Esophagus squamous epithelium (tissue), 5 donors: ENCODE results near the gene BMP8A. TPM values are rescaled to one million over a fixed set of nuclear protein-coding genes. Genes with fewer than 3 reads are reported as not detected.
"Not testable (repeated sequence)": the region's sequence is repeated elsewhere in the genome, so short reads cannot be mapped to it uniquely, and the experiment has no call there.

Experiments
- DNase-seq: peaks from one replicate; lab custom pipeline; 2025; lab: John Stamatoyannopoulos, UW
- H3K27ac ChIP-seq, 4 donors: fragments of 200-600 bp; sonication (generic); one replicate each; pipeline ENCODE4 v1.5.1; 2016 to 2019; ENCODE audit warnings: mild to moderate bottlenecking in 1 of 4
- H3K27me3 ChIP-seq, 4 donors: fragments of 200-600 bp; sonication (generic); 1 replicate in 3 of 4; 2 replicates in 1 of 4; pipeline versions ENCODE4 v1.5.1 to v1.6.0; 2017 to 2021; ENCODE audit warnings: antibody characterized with exemption in 1 of 4
- H3K36me3 ChIP-seq, 3 donors: fragments of 200-600 bp; sonication (generic); one replicate each; pipeline ENCODE4 v1.5.1; 2016 to 2019
- H3K4me1 ChIP-seq, 3 donors: fragments of 200-600 bp; sonication (generic); one replicate each; pipeline ENCODE4 v1.5.1; 2017 to 2019
- H3K4me3 ChIP-seq, 4 donors: fragments of 200-600 bp; sonication (generic); 1 replicate in 3 of 4; 2 replicates in 1 of 4; pipeline ENCODE4 v1.5.1; 2016 to 2019; ENCODE audit warnings: mild to moderate bottlenecking in 2 of 4, moderate library complexity in 1 of 4
- H3K9me3 ChIP-seq, 3 donors: fragments of 200-600 bp; sonication (generic); one replicate each; pipeline ENCODE4 v1.5.1; 2016 to 2019
- CTCF ChIP-seq, 6 experiments: fragments of 450-650 bp in 4 of 6; fragments of 200-600 bp in 2 of 6; sonication (generic) in 2 of 6; IDR thresholded peaks; one replicate each; pipeline ENCODE4 v1.5.1; 2016 to 2019; ENCODE audit warnings: antibody characterized with exemption in 6 of 6, mild to moderate bottlenecking in 4 of 6, moderate library complexity in 4 of 6
- POLR2A ChIP-seq, 4 donors: fragments of 450-650 bp; IDR thresholded peaks; one replicate each; pipeline ENCODE4 v1.6.1; 2017; ENCODE audit warnings: antibody characterized with exemption in 4 of 4, mild to moderate bottlenecking in 4 of 4, moderate library complexity in 3 of 4
- WGBS, 2 donors: methylation state at CpG; one replicate each; pipeline ENCODE4 v1.1.5; 2018; 5-methylcytosine and 5-hydroxymethylcytosine counted together
- intact Hi-C: fragments of 100-400 bp; cut with DNase I; formaldehyde crosslinking; loops from one replicate; pipeline ENCODE4 v1.15.0; 2022
- total RNA-seq, 4 donors: library from RNA; depleted of rRNA; stranded (reverse); fragments of >200 nt; gene quantifications; one replicate each; pipeline ENCODE4 v1.1.0, GENCODE V29; 2016
- donor health status: DM: yes; HTN: yes; CAD: no.

The BMP8A gene
- total RNA-seq, 4 donors from 2014 or later = 0.13 to 0.38 TPM; not detected in 2

- WGBS, 2 donors = 80% methylated on average over 1 of the region's 1 CpG
- Histone ChIP-seq H3K4me1 (peaks cover 0 to 3% (median 0%) of the 10 kb centered on the region in 3 donors), H3K27me3 (no peaks in the 10 kb centered on the region), H3K36me3 (peaks cover 16 to 100% (median 47%) of the 10 kb centered on the region in 3 donors), H3K4me3 (no peak overlapping the region), H3K27ac (no peak overlapping the region), H3K9me3 (no peaks in the 10 kb centered on the region)
- intact Hi-C loops = no loop called here
- no peak for DNase-seq
- TF ChIP-seq POLR2A (IDR thresholded peaks at IDR 0.05) = no peak
Measured at GRCh38 chr1:39462074-39462473, 29.4 kb upstream of the BMP8A start.

- no peak overlapping the region for H3K4me3 ChIP-seq
- H3K36me3 ChIP-seq = peaks cover 13 to 98% (median 45%) of the 10 kb centered on the region in 3 donors
- DNase-seq = no peak
- TF ChIP-seq CTCF (IDR thresholded peaks at IDR 0.05) (no peak), POLR2A (IDR thresholded peaks at IDR 0.05) (no peak)
- H3K9me3 ChIP-seq = no peaks in the 10 kb centered on the region
- intact Hi-C loops = no loop called here
- H3K27me3 ChIP-seq = no peaks in the 10 kb centered on the region
- WGBS, 2 donors = 73 to 89% methylated on average over 3 of the region's 3 CpGs
- peak overlapping the region in 1 of 4 donors; percentile 44 for H3K27ac ChIP-seq
- H3K4me1 ChIP-seq = peaks cover 0 to 10% (median 3%) of the 10 kb centered on the region in 3 donors
Measured at GRCh38 chr1:39466413-39467107, 24.9 kb upstream of the BMP8A start.

GRCh38 chr1:39467108-39467720 is 24.2 kb upstream of the BMP8A start:
- H3K4me3 ChIP-seq, H3K27me3 ChIP-seq, H3K9me3 ChIP-seq, DNase-seq, intact Hi-C loops: not testable (repeated sequence)
- Histone ChIP-seq H3K27ac (peak overlapping the region in 1 of 4 donors; percentile 44), H3K36me3 (peaks cover 13 to 98% (median 44%) of the 10 kb centered on the region in 3 donors), H3K4me1 (peaks cover 0 to 10% (median 3%) of the 10 kb centered on the region in 3 donors)
- 59 to 80% methylated on average over 10 to 16 of the region's 16 CpGs for WGBS, 2 donors

GRCh38 chr1:39469150-39469549 is 22.3 kb upstream of the BMP8A start:
- H3K9me3 ChIP-seq = no peaks in the 10 kb centered on the region
- peaks cover 13 to 98% (median 39%) of the 10 kb centered on the region in 3 donors for H3K36me3 ChIP-seq
- TF ChIP-seq POLR2A (IDR thresholded peaks at IDR 0.05) = no peak
- no peak for TF ChIP-seq CTCF (IDR thresholded peaks at IDR 0.05)
- H3K4me3 ChIP-seq = no peak overlapping the region
- 77 to 87% methylated on average over 3 of the region's 3 CpGs for WGBS, 2 donors
- DNase-seq = no peak
- intact Hi-C loops = no loop called here
- peaks cover 0 to 10% (median 3%) of the 10 kb centered on the region in 3 donors for H3K4me1 ChIP-seq
- H3K27me3 ChIP-seq = no peaks in the 10 kb centered on the region
- no peak overlapping the region for H3K27ac ChIP-seq

GRCh38 chr1:39470040-39470439 is 21.4 kb upstream of the BMP8A start:
- Histone ChIP-seq H3K36me3 (peaks cover 13 to 98% (median 40%) of the 10 kb centered on the region in 3 donors), H3K4me3 (no peak overlapping the region), H3K4me1 (peaks cover 0 to 10% (median 3%) of the 10 kb centered on the region in 3 donors), H3K27ac (no peak overlapping the region), H3K27me3 (no peaks in the 10 kb centered on the region), H3K9me3 (no peaks in the 10 kb centered on the region)
- TF ChIP-seq CTCF (IDR thresholded peaks at IDR 0.05) (no peak), POLR2A (IDR thresholded peaks at IDR 0.05) (no peak)
- intact Hi-C loops = no loop called here
- DNase-seq = no peak

GRCh38 chr1:39472826-39473225 is 18.6 kb upstream of the BMP8A start:
- H3K4me1 ChIP-seq = peaks cover 0 to 4% (median 0%) of the 10 kb centered on the region in 3 donors
- H3K4me3 ChIP-seq = no peak overlapping the region
- no peaks in the 10 kb centered on the region for H3K9me3 ChIP-seq
- no peak overlapping the region for H3K27ac ChIP-seq
- intact Hi-C loops = no loop called here
- H3K27me3 ChIP-seq = no peaks in the 10 kb centered on the region
- H3K36me3 ChIP-seq = peaks cover 13 to 98% (median 32%) of the 10 kb centered on the region in 3 donors
- no peak for DNase-seq
- 90 to 91% methylated on average over 7 of the region's 7 CpGs for WGBS, 2 donors
- no peak for TF ChIP-seq POLR2A (IDR thresholded peaks at IDR 0.05)
- no peak for TF ChIP-seq CTCF (IDR thresholded peaks at IDR 0.05)
